ENCODE data around the gene METTL27.

GRCh38 chr7:73860859-73861258 is 18.5 kb upstream of the METTL27 start, which contains the start of gene TMEM270:
- TF ChIP-seq POLR2A (IDR thresholded peaks at IDR 0.05) (no peak), CTCF (IDR thresholded peaks at IDR 0.05) (no peak)
